Nephron (organoid): ENCODE measurements around the gene MAPK8IP1.

Source experiments
- H3K27ac Mint-ChIP-seq, 3 experiments: 2 replicates each; pipeline ENCODE4 v1.8.0; 2020; ENCODE audit warnings: mixed read lengths in 3 of 3, mild to moderate bottlenecking in 2 of 3, moderate library complexity in 1 of 3
- H3K27me3 Mint-ChIP-seq: 2 replicates; pipeline ENCODE4 v1.8.0; 2021; ENCODE audit warnings: low read depth, mild to moderate bottlenecking, moderate library complexity, mixed read lengths
- H3K36me3 Mint-ChIP-seq: 2 replicates; pipeline ENCODE4 v1.8.0; 2020; ENCODE audit warnings: low read depth, mixed read lengths
- H3K4me1 Mint-ChIP-seq: 2 replicates; pipeline ENCODE4 v1.8.0; 2020; ENCODE audit warnings: mixed read lengths
- H3K4me3 Mint-ChIP-seq, 3 experiments: 2 replicates each; pipeline ENCODE4 v1.8.0; 2020; ENCODE audit warnings: mild to moderate bottlenecking in 3 of 3, mixed read lengths in 3 of 3, moderate library complexity in 2 of 3
- H3K9me3 Mint-ChIP-seq: 2 replicates; pipeline ENCODE4 v1.8.0; 2020; ENCODE audit warnings: mixed read lengths
- TF ChIP-seq, protein P1 (sequence below), 3 experiments: fragments of 200-600 bp; sonication (generic); IDR thresholded peaks; one replicate each; pipeline ENCODE4 v1.5.0; 2021; ENCODE audit warnings: antibody characterized with exemption in 3 of 3; ENCODE audit not compliant: unreplicated experiment in 3 of 3

The MAPK8IP1 gene

GRCh38 chr11:45918962-45919675 lies 33.7 kb downstream of the MAPK8IP1 start:
- Mint-ChIP-seq H3K27me3 (peaks cover 31% of the 10 kb centered on the region), H3K9me3 (no peaks in the 10 kb centered on the region), H3K36me3 (no peaks in the 10 kb centered on the region), H3K4me1 (peaks cover 15% of the 10 kb centered on the region), H3K4me3 (peak overlapping the region; percentile 89 to 97 (median 94)), H3K27ac (peak overlapping the region; percentile 73 to 97 (median 94))
- TF ChIP-seq, protein P1, sequence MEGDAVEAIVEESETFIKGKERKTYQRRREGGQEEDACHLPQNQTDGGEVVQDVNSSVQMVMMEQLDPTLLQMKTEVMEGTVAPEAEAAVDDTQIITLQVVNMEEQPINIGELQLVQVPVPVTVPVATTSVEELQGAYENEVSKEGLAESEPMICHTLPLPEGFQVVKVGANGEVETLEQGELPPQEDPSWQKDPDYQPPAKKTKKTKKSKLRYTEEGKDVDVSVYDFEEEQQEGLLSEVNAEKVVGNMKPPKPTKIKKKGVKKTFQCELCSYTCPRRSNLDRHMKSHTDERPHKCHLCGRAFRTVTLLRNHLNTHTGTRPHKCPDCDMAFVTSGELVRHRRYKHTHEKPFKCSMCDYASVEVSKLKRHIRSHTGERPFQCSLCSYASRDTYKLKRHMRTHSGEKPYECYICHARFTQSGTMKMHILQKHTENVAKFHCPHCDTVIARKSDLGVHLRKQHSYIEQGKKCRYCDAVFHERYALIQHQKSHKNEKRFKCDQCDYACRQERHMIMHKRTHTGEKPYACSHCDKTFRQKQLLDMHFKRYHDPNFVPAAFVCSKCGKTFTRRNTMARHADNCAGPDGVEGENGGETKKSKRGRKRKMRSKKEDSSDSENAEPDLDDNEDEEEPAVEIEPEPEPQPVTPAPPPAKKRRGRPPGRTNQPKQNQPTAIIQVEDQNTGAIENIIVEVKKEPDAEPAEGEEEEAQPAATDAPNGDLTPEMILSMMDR (IDR thresholded peaks at IDR 0.05; ENCODE audit: unreplicated experiment in 3 of 3), result no peak

- TF ChIP-seq, protein P1 (IDR thresholded peaks at IDR 0.05; ENCODE audit: unreplicated experiment in 3 of 3), result no peak
- peak overlapping the region; percentile 89 to 97 (median 94) for H3K4me3 Mint-ChIP-seq
- no peaks in the 10 kb centered on the region for H3K9me3 Mint-ChIP-seq
- H3K36me3 Mint-ChIP-seq, result no peaks in the 10 kb centered on the region
- peak overlapping the region in 1 of 3 experiments; percentile 35 for H3K27ac Mint-ChIP-seq
- peaks cover 39% of the 10 kb centered on the region for H3K27me3 Mint-ChIP-seq
- H3K4me1 Mint-ChIP-seq, result peaks cover 19% of the 10 kb centered on the region
Observed at GRCh38 chr11:45919806-45920530, 34.5 kb downstream of the MAPK8IP1 start.

DNA sequence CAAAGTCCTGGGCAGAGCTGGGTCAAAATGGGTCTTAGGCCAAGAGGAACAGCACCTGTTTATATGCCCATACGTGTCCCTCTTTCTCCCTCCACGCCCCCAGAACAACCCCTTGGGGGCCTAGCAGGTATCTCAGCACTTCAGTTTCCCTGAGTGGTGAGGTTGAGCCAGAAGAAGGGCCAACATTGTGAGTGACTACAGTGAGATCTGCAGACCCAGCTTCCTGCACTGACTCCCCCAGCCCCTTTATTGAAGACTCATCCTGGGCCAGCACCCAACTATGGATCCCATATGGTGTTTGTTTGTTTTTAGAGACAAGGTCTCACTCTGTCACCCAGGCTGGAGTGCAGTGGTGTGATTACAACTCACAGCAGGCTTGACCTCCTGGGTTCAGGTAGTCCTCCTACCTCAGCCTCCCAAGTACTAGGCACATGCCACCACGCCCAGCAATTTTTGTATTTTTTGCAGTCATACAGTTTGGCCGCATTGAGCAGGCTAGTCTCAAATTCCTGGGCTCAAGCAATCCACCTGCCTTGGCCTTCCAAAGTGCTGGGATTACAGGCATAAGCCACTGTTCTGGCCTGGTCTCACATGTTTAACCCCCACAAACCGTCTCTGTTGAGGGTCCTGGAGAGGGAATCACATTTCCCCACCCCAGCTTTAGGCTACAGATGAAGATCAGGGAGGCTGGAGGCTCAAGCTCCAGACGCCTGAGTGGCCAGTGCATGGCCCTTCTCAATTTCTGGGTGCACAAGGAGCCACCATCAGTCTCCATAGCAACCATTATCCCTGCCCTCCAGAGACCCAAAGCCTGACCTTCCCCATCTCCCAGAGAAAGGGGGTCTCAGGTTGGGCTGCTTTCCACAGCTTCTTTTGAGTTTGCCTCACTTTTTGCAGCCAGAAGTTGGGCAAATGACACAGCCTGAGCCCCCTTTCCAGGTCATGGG lies 35.4 kb downstream of the MAPK8IP1 start:
- Mint-ChIP-seq H3K9me3 (no peaks in the 10 kb centered on the region), H3K27ac (peak overlapping the region; percentile 94 to 96 (median 96)), H3K4me3 (peak overlapping the region; percentile 78 to 94 (median 89)), H3K27me3 (peaks cover 48% of the 10 kb centered on the region), H3K36me3 (no peaks in the 10 kb centered on the region), H3K4me1 (peaks cover 19% of the 10 kb centered on the region)
- TF ChIP-seq, protein P1 (IDR thresholded peaks at IDR 0.05; ENCODE audit: unreplicated experiment in 3 of 3), result no peak

DNA sequence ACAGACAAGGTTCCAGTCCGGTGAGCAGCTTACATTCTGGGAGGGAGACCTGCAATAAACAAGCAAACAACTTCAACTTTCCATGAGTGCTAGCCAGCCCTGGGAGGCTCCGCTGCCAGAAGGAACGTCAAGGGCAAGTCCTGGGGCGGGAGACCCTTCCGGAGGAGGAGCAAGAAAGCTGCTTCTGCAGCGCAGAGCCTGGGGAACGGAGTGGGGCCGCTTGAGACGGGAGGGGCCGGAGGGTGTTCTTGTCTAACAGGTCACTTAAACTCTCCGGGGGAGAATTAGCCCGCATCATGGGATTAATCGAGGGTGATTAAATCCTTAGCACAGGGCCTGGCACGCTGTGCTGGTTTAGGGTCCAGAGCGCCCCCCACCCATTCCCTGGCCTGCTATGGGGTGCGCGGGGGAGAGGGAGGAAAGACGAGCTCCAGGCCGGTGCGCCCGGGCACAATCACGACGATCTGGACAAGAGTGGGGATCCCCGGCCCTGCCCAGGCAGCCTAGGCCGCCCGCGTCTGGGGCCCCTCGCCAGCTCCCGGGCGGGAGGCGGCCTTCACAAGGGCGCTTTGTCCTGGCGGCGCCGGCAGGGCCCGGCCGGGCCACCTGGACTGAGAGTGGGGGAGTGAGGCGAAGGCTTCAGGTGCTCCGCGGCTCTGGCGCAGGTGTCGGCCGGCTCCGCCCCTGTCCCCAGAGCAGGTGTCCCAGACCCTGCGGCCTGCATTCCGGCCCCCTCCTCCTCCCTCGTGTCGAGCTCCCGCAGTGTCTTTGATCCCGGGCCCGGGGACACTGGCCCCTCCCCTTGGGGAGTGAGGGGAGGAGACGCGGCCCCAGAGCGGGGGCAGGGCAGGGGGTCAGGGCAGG lies 36.3 kb downstream of the MAPK8IP1 start:
- Mint-ChIP-seq H3K9me3 (no peaks in the 10 kb centered on the region), H3K36me3 (no peaks in the 10 kb centered on the region), H3K4me1 (peaks cover 19% of the 10 kb centered on the region), H3K4me3 (peak overlapping the region; percentile 78 to 84 (median 81)), H3K27ac (peak overlapping the region; percentile 94 to 96 (median 96)), H3K27me3 (peaks cover 54% of the 10 kb centered on the region)
- TF ChIP-seq, protein P1 (IDR thresholded peaks at IDR 0.05; ENCODE audit: unreplicated experiment in 3 of 3), result no peak
